Motor neuron (in vitro differentiated cells): ENCODE measurements around the gene RALGAPA2. TPM values are rescaled to one million over a fixed set of nuclear protein-coding genes. Genes with fewer than 3 reads are reported as not detected.

Source experiments
- ATAC-seq, 8 experiments: fragments of 200-7000 bp; cut with Tn5 transposase; replicated peaks in 6 of 8; 2 replicates each; pipeline ENCODE4 v1.8.0; 2021; ENCODE audit warnings: mild to moderate bottlenecking in 8 of 8, moderate library complexity in 8 of 8
- H3K27ac ChIP-seq, 2 donors: fragments of 250-450 bp; sonication (Bioruptor Pico); 2 replicates each; pipeline ENCODE4 v1.9.0; 2021; ENCODE audit warnings: antibody characterized with exemption in 2 of 2, mild to moderate bottlenecking in 2 of 2, moderate library complexity in 1 of 2
- H3K4me1 ChIP-seq, 2 donors: fragments of 250-450 bp; sonication (Bioruptor Pico); replicated peaks in 1 of 2; 2 replicates each; pipeline ENCODE4 v1.6.1; 2021; ENCODE audit warnings: antibody characterized with exemption in 2 of 2, mild to moderate bottlenecking in 2 of 2, moderate library complexity in 1 of 2
- H3K4me3 ChIP-seq, 5 donors: fragments of 250-450 bp; sonication (Bioruptor Pico); 2 replicates each; pipeline ENCODE4 v1.9.0; 2021; ENCODE audit warnings: antibody characterized with exemption in 5 of 5, mild to moderate bottlenecking in 5 of 5, moderate library complexity in 4 of 5
- WGBS, 10 experiments: fragments of 450-650 bp; shearing (Covaris generic); methylation state at CpG; one replicate each; pipeline ENCODE4 v1.0.0; 2022; 5-methylcytosine and 5-hydroxymethylcytosine counted together
- in situ Hi-C, 9 experiments: fragments of 400-800 bp; cut with MboI; loops; one replicate each; pipeline ENCODE4 v1.15.0; 2021; ENCODE audit warnings: low sequenced_read_pairs in 9 of 9, low pct_unique_long_range_greater_than_20kb in 2 of 9; ENCODE audit not compliant: unreplicated experiment in 9 of 9
- total RNA-seq, 8 experiments: library from RNA; unstranded; fragments of 300-600 nt; gene quantifications; 2 replicates each; pipeline versions ENCODE4 v1.2.3 to v1.2.4, GENCODE V29; 2022

The RALGAPA2 gene
- total RNA-seq, 8 experiments from 2014 or later: 10.7 to 67.4 (median 20.2) TPM

DNA sequence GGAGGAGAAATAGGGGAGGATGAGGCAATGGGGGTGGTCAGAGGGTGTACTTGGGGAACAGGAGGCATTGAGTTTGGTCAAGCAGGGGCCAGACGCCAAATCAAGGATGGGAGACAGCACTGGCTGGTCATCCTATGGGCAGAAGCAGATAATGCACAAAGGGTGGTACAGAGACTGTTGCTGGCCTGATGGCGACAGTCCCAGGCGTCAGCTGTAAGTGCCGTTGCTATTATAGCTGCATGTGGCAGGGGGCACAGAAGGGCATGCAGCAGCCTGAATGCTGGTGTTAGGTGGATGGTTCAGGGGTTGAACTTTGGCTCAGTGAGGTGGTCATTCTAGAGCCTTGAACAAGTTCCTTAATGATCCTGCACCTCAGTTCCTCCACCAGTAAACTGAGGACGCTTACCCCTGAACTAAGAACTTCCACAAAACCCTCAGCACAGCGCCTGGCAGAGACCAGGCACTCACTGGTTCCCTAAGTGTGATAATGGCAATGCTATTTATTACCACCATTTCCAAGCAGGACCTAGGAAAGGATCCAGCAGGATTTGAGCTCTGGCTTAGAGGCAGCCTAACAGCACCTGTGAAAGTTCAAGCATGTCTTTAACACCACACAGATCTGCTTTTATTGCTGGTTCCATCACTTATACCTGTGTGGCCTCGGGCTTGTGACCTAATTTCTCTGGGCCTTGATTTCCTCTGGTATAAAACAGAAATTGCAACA is 181.9 kb downstream of the RALGAPA2 start:
- 80 to 100% (median 86%) methylated on average over 1 to 4 of the region's 7 CpGs; no CpG with 5 or more reads in 3 of the 10 experiments for WGBS, 10 experiments
- H3K4me3 ChIP-seq: no peak overlapping the region
- no peak overlapping the region for H3K27ac ChIP-seq
- in situ Hi-C loops: no loop called here
- peaks cover 8 to 15% of the 10 kb centered on the region in 2 donors for H3K4me1 ChIP-seq
- ATAC-seq: no peak

DNA sequence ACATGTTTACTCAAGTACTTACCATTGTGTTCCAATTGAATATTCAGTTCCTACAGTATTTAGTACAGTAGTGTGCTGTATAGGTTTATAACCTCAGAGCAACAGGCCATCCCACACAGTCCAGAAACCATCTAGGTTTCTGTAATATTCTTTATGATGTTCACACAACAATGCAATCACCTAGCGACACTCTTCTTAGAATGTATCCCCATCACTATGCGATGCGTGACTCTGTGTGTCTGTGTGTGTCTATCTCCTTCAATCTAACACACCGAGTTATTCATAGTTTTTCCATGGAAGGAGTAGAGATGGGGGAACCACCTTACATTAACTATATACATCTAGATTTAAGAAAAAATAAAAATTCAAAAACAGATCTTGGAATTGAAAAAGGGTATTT is 182.8 kb downstream of the RALGAPA2 start:
- ATAC-seq: no peak
- in situ Hi-C loops: no loop called here
- H3K4me1 ChIP-seq: peaks cover 8 to 15% of the 10 kb centered on the region in 2 donors
- no peak overlapping the region for H3K4me3 ChIP-seq
- H3K27ac ChIP-seq: no peak overlapping the region
- 80 to 100% (median 94%) methylated on average over 1 to 4 of the region's 4 CpGs; no CpG with 5 or more reads in 2 of the 10 experiments for WGBS, 10 experiments

DNA sequence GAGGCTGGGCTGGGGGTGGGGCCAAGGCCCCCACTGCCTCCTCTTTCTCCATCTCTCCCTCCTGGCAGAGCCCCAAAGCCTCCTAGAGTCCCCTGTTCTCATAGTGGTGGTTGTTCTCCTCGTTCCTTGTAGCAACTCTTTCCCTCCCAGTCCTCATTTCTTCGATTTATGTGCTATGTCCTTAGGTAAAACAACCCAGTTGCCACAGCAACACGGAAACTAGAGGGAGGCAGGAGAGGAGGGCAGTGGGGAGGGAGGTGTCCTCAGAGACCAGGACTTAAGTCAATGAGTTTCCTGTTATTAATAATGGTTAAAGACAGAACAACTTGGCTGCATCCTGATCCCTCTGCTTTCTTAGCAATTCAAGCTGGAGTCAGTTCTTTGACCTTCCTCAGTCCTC is 183.6 kb downstream of the RALGAPA2 start:
- 0 to 90% (median 62%) methylated on average over 1 to 3 of the region's 3 CpGs; no CpG with 5 or more reads in 4 of the 10 experiments for WGBS, 10 experiments
- peak in 5 of 8 experiments; percentile 35 to 82 (median 50) for ATAC-seq
- in situ Hi-C loops: no loop called here

DNA sequence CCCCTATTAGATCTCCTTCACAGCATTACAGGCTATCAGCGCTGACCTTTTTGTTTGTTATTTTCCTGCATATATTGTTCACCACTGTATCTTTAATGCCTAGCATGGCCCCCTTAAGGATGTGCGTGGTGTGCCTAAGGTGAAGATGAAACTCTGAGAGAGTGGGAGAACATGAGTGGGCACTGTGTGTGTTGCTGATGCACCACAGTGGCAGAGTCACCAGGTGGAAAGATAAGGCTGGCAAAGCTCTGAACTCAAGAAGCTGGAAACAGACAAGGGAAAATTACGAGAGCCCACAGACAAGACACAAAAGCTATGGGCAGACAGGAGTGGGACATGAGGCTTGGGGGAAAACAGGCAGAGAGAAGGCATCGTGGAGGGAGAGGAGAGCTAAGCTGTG is 184.8 kb downstream of the RALGAPA2 start:
- in situ Hi-C loops: no loop called here

More for the DNA sequence above, 183.6 kb downstream of the RALGAPA2 start:
- Histone ChIP-seq H3K4me3 (no peak overlapping the region), H3K27ac (peak overlapping the region in 1 of 2 donors; percentile 32), H3K4me1 (peaks cover 8 to 15% of the 10 kb centered on the region in 2 donors)

DNA sequence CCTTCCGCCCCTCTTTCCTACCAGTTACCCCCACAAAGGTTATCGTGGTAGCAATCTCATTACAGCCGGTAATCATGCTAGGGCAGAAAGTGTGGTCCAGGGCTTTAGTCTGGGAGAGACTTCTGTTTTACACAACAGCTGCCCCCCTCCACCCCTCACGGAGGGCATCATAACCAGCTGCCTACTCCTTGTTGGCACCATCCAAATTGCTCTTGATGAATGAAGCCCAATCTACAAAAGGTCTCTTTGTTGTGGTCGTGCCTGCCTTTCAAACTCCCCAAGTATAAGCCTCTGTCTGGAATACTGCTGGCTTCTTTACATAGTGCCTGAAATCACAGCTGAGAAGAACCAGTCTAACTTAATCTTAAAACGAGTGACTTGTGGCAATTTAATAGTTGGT is 186.7 kb downstream of the RALGAPA2 start:
- in situ Hi-C loops: no loop called here
- Histone ChIP-seq H3K27ac (no peak overlapping the region), H3K4me3 (no peak overlapping the region), H3K4me1 (peaks cover 8 to 15% of the 10 kb centered on the region in 2 donors)
- 20 to 100% (median 63%) methylated on average over 1 to 6 of the region's 6 CpGs; no CpG with 5 or more reads in 1 of the 10 experiments for WGBS, 10 experiments
- ATAC-seq: peak in 1 of 8 experiments; percentile 22

More for the DNA sequence above, 184.8 kb downstream of the RALGAPA2 start:
- H3K27ac ChIP-seq: no peak overlapping the region
- peaks cover 8 to 15% of the 10 kb centered on the region in 2 donors for H3K4me1 ChIP-seq
- 83 to 100% (median 94%) methylated on average over 1 to 4 of the region's 4 CpGs; no CpG with 5 or more reads in 1 of the 10 experiments for WGBS, 10 experiments
- no peak overlapping the region for H3K4me3 ChIP-seq
- ATAC-seq: no peak

DNA sequence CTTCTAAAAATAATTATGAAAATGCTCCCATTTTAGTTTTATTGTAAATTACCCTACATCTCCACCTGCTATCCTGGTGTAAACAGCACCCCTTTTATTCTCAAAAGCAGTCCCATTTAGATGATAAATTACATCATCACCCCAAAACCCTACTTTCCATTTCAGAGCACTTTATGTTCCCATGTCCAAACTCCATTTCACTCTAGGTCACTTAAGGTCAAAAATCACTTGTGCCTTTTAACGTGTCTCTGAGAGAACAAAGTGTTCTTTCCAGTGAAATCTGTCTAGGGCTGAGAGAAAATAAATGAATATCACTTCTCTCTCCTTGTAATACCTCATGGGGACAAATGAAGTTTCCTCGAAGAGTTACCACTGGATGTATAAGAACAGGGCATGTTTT is 187.2 kb downstream of the RALGAPA2 start:
- in situ Hi-C loops: no loop called here
- Histone ChIP-seq H3K4me3 (no peak overlapping the region), H3K27ac (no peak overlapping the region), H3K4me1 (peaks cover 8 to 15% of the 10 kb centered on the region in 2 donors)
- no peak for ATAC-seq
- WGBS, 10 experiments: 17 to 100% (median 72%) methylated on average over 1 to 2 of the region's 2 CpGs; no CpG with 5 or more reads in 2 of the 10 experiments

DNA sequence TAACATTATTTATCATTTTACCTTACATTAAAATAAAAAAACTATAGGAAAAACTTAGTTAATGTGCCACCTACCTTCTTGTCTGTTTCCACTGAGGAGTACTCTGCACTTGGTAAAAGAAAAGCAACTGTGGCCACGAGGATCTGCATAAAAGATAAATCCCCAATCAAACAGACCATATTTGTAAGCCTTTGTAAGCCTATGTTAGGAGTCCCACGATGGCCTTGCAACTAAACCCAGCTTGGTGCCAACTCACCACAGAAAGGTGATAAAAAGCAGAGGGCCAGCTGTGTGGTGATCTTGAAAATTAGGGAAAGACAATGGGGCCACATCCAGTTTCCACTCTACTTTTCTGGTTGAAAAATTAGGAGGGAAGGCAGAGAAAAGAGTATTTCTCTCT is 187.7 kb downstream of the RALGAPA2 start:
- Histone ChIP-seq H3K4me1 (peaks cover 8 to 15% of the 10 kb centered on the region in 2 donors), H3K4me3 (no peak overlapping the region), H3K27ac (no peak overlapping the region)
- ATAC-seq: no peak
- 14 to 100% (median 78%) methylated on average over 1 to 2 of the region's 2 CpGs; no CpG with 5 or more reads in 2 of the 10 experiments for WGBS, 10 experiments
- in situ Hi-C loops: no loop called here

DNA sequence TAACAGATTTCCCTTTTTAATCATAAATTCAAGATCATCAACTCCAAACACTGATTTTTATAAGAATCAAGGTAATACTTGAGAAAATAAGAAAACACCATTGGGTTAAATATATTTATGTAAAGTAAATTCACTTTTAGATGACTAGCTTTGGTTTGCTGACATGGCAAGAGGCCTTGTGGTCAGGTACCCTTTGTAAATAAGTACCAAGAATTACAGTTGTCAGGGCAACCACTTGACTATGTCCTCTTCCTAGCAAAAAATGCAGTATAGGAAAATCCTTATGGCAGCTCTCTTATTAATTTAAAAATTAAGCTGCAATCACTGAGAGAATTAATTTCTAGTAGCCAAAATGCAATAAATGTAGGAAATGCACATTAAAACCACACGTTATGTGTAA is 190.7 kb downstream of the RALGAPA2 start:
- ATAC-seq: peak in 1 of 8 experiments; percentile 29
- 0 to 100% (median 51%) methylated on average over 1 of the region's 1 CpG; no CpG with 5 or more reads in 2 of the 10 experiments for WGBS, 10 experiments
- H3K27ac ChIP-seq: no peak overlapping the region
- peaks cover 2 to 3% of the 10 kb centered on the region in 2 donors for H3K4me1 ChIP-seq
- in situ Hi-C loops: no loop called here
- no peak overlapping the region for H3K4me3 ChIP-seq

DNA sequence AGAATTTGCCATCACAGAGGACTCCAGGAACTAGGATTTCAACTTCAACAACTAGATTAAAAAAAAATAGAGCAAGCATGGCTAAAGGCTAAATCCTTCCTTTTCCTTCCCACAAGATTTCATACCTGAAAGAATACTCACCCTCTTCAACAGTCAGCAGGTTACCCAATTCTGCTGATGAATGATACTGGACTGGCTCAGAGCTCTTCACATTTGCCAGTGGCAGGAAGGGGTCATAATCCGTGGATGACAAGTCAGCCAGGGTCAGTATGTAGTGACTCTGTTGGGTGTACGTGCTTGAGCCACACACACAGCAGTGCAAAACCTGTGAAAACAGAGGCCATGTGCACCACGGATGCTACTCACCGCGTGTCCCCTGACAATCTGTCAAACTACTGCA is 191.7 kb downstream of the RALGAPA2 start:
- H3K4me1 ChIP-seq: peaks cover 0 to 2% of the 10 kb centered on the region in 2 donors
- ATAC-seq: no peak
- H3K4me3 ChIP-seq: no peak overlapping the region
- in situ Hi-C loops: no loop called here
- no peak overlapping the region for H3K27ac ChIP-seq
- 56 to 100% (median 92%) methylated on average over 1 to 4 of the region's 5 CpGs; no CpG with 5 or more reads in 2 of the 10 experiments for WGBS, 10 experiments

DNA sequence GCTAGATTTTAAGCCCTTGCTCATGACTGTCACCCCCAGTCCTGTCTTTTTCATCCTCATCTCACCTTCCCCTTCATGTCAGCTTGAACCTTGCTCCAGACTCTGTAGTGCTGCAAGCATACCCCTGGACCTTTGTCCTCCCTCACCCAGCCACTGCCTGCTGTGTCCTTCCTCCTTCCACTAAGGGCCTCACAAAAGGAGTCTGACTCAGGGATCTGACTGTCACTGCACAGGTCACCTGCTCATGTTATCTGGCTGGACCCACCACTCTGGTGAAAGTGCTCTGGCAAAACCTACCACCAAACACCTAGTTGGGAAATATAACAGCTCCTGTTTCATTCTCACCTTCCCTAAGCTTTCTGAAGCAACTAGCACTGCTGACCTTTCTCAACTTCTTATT is 193.2 kb downstream of the RALGAPA2 start:
- in situ Hi-C loops: no loop called here
- Histone ChIP-seq H3K4me3 (no peak overlapping the region), H3K4me1 (peaks cover 0 to 2% of the 10 kb centered on the region in 2 donors), H3K27ac (no peak overlapping the region)
- ATAC-seq: no peak

DNA sequence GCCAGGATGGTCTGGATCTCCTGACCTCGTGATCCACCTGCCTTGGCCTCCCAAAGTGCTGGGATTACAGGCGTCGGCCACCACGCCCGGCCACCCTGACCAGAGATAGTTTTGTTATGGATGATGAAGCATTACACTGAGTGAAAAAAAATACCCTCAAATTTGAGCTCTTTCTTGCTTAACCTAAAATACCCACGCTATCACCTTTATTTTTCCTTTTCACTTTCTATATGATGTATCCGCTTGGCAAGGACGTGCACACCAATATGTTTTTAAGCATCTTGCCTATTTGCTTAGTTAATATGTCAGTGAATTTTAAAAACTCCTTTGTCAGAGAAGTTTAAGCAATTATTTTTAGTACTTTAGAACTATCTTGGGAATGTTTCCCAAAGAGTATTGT is 194.2 kb downstream of the RALGAPA2 start:
- ATAC-seq: no peak
- in situ Hi-C loops: no loop called here
- Histone ChIP-seq H3K4me3 (no peak overlapping the region), H3K27ac (no peak overlapping the region), H3K4me1 (peaks cover 0 to 2% of the 10 kb centered on the region in 2 donors)
- WGBS, 10 experiments: 80 to 100% (median 96%) methylated on average over 1 to 8 of the region's 8 CpGs

DNA sequence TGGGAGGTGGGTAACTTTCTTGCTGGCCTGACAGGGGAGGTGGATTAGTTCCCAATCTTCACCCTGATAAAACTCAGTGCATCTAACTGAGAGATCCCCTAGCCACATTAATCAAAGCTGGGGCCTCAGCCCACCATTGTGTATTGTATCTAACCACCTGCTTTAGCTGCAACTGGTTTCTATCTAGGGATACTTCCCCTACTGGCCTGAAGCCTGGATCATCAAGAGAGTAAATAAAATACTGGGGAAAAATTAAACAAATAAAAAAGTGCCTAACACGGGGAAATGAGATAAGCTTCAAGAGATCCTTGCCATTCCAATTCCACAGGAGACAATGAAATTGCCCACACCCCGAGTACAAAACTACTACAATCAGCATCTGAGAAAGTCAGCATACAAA is 195.1 kb downstream of the RALGAPA2 start:
- H3K4me3 ChIP-seq: no peak overlapping the region
- in situ Hi-C loops: no loop called here
- no peak for ATAC-seq
- WGBS, 10 experiments: 55 to 100% (median 82%) methylated on average over 1 to 2 of the region's 2 CpGs; no CpG with 5 or more reads in 1 of the 10 experiments
- no peak overlapping the region for H3K27ac ChIP-seq
- peaks cover 0 to 2% of the 10 kb centered on the region in 2 donors for H3K4me1 ChIP-seq

DNA sequence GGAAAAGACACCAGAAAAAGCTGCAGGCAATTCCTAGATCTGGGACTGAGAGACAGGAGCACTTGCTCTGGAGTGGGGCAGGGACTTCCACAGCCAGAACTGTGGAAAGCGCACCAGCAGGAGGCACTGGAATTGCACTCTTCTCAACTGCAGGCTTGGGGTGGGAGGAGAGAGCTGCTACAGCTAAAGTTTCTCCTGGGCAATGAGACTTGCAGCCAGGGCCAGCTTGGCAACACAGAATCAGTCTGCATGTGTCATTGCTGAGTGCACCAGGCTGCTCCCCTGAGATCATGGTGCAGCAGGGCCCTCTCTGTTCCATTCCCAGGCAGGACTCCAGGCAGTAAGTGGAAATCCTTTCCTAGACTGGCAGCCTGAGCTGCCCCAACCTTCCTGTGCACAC is 198.7 kb downstream of the RALGAPA2 start:
- 100% methylated on average over 1 of the region's 1 CpG; no CpG with 5 or more reads in 8 of the 10 experiments for WGBS, 10 experiments
- Histone ChIP-seq H3K4me1 (peaks cover 2 to 6% of the 10 kb centered on the region in 2 donors), H3K4me3 (no peak overlapping the region), H3K27ac (no peak overlapping the region)
- ATAC-seq: no peak
- in situ Hi-C loops: no loop called here
